Measurements from ENCODE around the gene NOD1. TPM values are rescaled to one million over a fixed set of nuclear protein-coding genes. Genes with fewer than 3 reads are reported as not detected.
A peak's percentile ranks its signal among the peaks of the same experiment; 100 is the strongest.

The NOD1 gene
- total RNA-seq, 2 experiments from 2014 or later, result 20.8 to 36.9 TPM

- peaks cover 18% of the 10 kb centered on the region for H3K36me3 Mint-ChIP-seq
- no peak for DNase-seq
- peak overlapping the region; percentile 22 for H3K27ac Mint-ChIP-seq
- no peak for ATAC-seq
- H3K4me3 Mint-ChIP-seq, result no peak overlapping the region
- CTCF ChIA-PET, result interaction anchor here (1.0 to 1.8 kb wide), 3 partner anchors 19 to 170 kb away, joined by 3 to 13 read pairs (median 4); no protein-coding TSS in a partner anchor
- peaks cover 4% of the 10 kb centered on the region for H3K4me1 Mint-ChIP-seq
- H3K9me3 Mint-ChIP-seq (ENCODE audit: low read depth), result no peaks in the 10 kb centered on the region
- H3K27me3 Mint-ChIP-seq, result no peaks in the 10 kb centered on the region
Measured at GRCh38 chr7:30446266-30446665, 32.3 kb downstream of the NOD1 start.

GRCh38 chr7:30445770-30446169, 32.8 kb downstream of the NOD1 start:
- CTCF ChIA-PET, result interaction anchor here (0.7 to 1.8 kb wide), 3 partner anchors 20 to 169 kb away, joined by 3 to 13 read pairs (median 4); no protein-coding TSS in a partner anchor
- no peaks in the 10 kb centered on the region for H3K27me3 Mint-ChIP-seq
- peak; percentile 97 for ATAC-seq

GRCh38 chr7:30437823-30438574, 40.6 kb downstream of the NOD1 start:
- H3K9me3 Mint-ChIP-seq (ENCODE audit: low read depth), result no peaks in the 10 kb centered on the region
- H3K36me3 Mint-ChIP-seq, result peaks cover 44% of the 10 kb centered on the region
- H3K4me3 Mint-ChIP-seq, result no peak overlapping the region
- H3K4me1 Mint-ChIP-seq, result no peaks in the 10 kb centered on the region
- H3K27me3 Mint-ChIP-seq, result no peaks in the 10 kb centered on the region
- no peak overlapping the region for H3K27ac Mint-ChIP-seq
- ATAC-seq, result no peak
- DNase-seq, result peak; percentile 30
- CTCF ChIA-PET, result no interaction called here

More at GRCh38 chr7:30445770-30446169, 32.8 kb downstream of the NOD1 start:
- peaks cover 18% of the 10 kb centered on the region for H3K36me3 Mint-ChIP-seq
- peak; percentile 86 for DNase-seq
- peaks cover 4% of the 10 kb centered on the region for H3K4me1 Mint-ChIP-seq
- H3K27ac Mint-ChIP-seq, result peak overlapping the region; percentile 22
- no peaks in the 10 kb centered on the region for H3K9me3 Mint-ChIP-seq (ENCODE audit: low read depth)
- H3K4me3 Mint-ChIP-seq, result no peak overlapping the region

- no peak overlapping the region for H3K4me3 Mint-ChIP-seq
- CTCF ChIA-PET, result interaction anchor here (1.0 kb wide), 1 partner anchor 84 kb away, joined by 3 read pairs; no protein-coding TSS in a partner anchor
- peaks cover 51% of the 10 kb centered on the region for H3K36me3 Mint-ChIP-seq
- DNase-seq, result no peak
- H3K27ac Mint-ChIP-seq, result no peak overlapping the region
- no peaks in the 10 kb centered on the region for H3K4me1 Mint-ChIP-seq
- H3K9me3 Mint-ChIP-seq (ENCODE audit: low read depth), result no peaks in the 10 kb centered on the region
- no peaks in the 10 kb centered on the region for H3K27me3 Mint-ChIP-seq
- ATAC-seq, result no peak
Measured at GRCh38 chr7:30436518-30436917, 42.1 kb downstream of the NOD1 start.

- no peak overlapping the region for H3K4me3 Mint-ChIP-seq
- no peaks in the 10 kb centered on the region for H3K27me3 Mint-ChIP-seq
- CTCF ChIA-PET, result interaction anchor here (1.0 kb wide), 1 partner anchor 83 kb away, joined by 3 read pairs; no protein-coding TSS in a partner anchor
- ATAC-seq (no peak), DNase-seq (peak; percentile 35)
- H3K9me3 Mint-ChIP-seq (ENCODE audit: low read depth), result no peaks in the 10 kb centered on the region
- peaks cover 4% of the 10 kb centered on the region for H3K4me1 Mint-ChIP-seq
- no peak overlapping the region for H3K27ac Mint-ChIP-seq
- H3K36me3 Mint-ChIP-seq, result peaks cover 53% of the 10 kb centered on the region
Measured at GRCh38 chr7:30436046-30436445, 42.5 kb downstream of the NOD1 start.

GRCh38 chr7:30434140-30434799, 44.3 kb downstream of the NOD1 start:
- DNase-seq (peak; percentile 38), ATAC-seq (no peak)
- Mint-ChIP-seq H3K9me3 (ENCODE audit: low read depth) (no peaks in the 10 kb centered on the region), H3K27me3 (no peaks in the 10 kb centered on the region), H3K4me1 (peaks cover 9% of the 10 kb centered on the region), H3K36me3 (peaks cover 56% of the 10 kb centered on the region), H3K4me3 (no peak overlapping the region), H3K27ac (no peak overlapping the region)
- CTCF ChIA-PET, result no interaction called here

- H3K4me3 Mint-ChIP-seq, result no peak overlapping the region
- H3K27ac Mint-ChIP-seq, result no peak overlapping the region
- peaks cover 9% of the 10 kb centered on the region for H3K4me1 Mint-ChIP-seq
- H3K9me3 Mint-ChIP-seq (ENCODE audit: low read depth), result no peaks in the 10 kb centered on the region
- CTCF ChIA-PET, result no interaction called here
- H3K27me3 Mint-ChIP-seq, result no peaks in the 10 kb centered on the region
- DNase-seq (no peak), ATAC-seq (no peak)
- H3K36me3 Mint-ChIP-seq, result peaks cover 52% of the 10 kb centered on the region
Measured at GRCh38 chr7:30433506-30433905, 45.1 kb downstream of the NOD1 start.

GRCh38 chr7:30433082-30433481, 45.5 kb downstream of the NOD1 start:
- ATAC-seq, result no peak
- Mint-ChIP-seq H3K36me3 (peaks cover 50% of the 10 kb centered on the region), H3K9me3 (ENCODE audit: low read depth) (no peaks in the 10 kb centered on the region), H3K27me3 (no peaks in the 10 kb centered on the region), H3K27ac (no peak overlapping the region), H3K4me1 (peaks cover 9% of the 10 kb centered on the region), H3K4me3 (no peak overlapping the region)
- CTCF ChIA-PET, result no interaction called here
- DNase-seq, result peak; percentile 4

- peak overlapping the region; percentile 53 for H3K27ac Mint-ChIP-seq
Measured at GRCh38 chr7:30430777-30431176, 47.8 kb downstream of the NOD1 start.

GRCh38 chr7:30430276-30430675, 48.3 kb downstream of the NOD1 start:
- CTCF ChIA-PET, result interaction anchor here (1.3 kb wide), 1 partner anchor 266 kb away, joined by 4 read pairs; no protein-coding TSS in a partner anchor
- Mint-ChIP-seq H3K4me1 (peaks cover 9% of the 10 kb centered on the region), H3K36me3 (peaks cover 54% of the 10 kb centered on the region), H3K4me3 (no peak overlapping the region), H3K9me3 (ENCODE audit: low read depth) (no peaks in the 10 kb centered on the region), H3K27ac (no peak overlapping the region), H3K27me3 (no peaks in the 10 kb centered on the region)
- ATAC-seq (no peak), DNase-seq (peak; percentile 32)

More at GRCh38 chr7:30430777-30431176, 47.8 kb downstream of the NOD1 start:
- Mint-ChIP-seq H3K4me1 (peaks cover 9% of the 10 kb centered on the region), H3K9me3 (ENCODE audit: low read depth) (no peaks in the 10 kb centered on the region), H3K36me3 (peaks cover 51% of the 10 kb centered on the region), H3K4me3 (no peak overlapping the region), H3K27me3 (no peaks in the 10 kb centered on the region)
- DNase-seq, result peak; percentile 27
- CTCF ChIA-PET, result interaction anchor here (1.3 kb wide), 1 partner anchor 267 kb away, joined by 4 read pairs; no protein-coding TSS in a partner anchor
- no peak for ATAC-seq

GRCh38 chr7:30429156-30429530, 49.4 kb downstream of the NOD1 start:
- Mint-ChIP-seq H3K9me3 (ENCODE audit: low read depth) (no peaks in the 10 kb centered on the region), H3K27me3 (no peaks in the 10 kb centered on the region), H3K36me3 (peaks cover 57% of the 10 kb centered on the region)

GRCh38 chr7:30428246-30429155, 50.1 kb downstream of the NOD1 start:
- Mint-ChIP-seq H3K4me3 (no peak overlapping the region), H3K36me3 (peaks cover 56% of the 10 kb centered on the region), H3K9me3 (ENCODE audit: low read depth) (no peaks in the 10 kb centered on the region), H3K27ac (no peak overlapping the region), H3K4me1 (peaks cover 17% of the 10 kb centered on the region), H3K27me3 (no peaks in the 10 kb centered on the region)
- no peak for ATAC-seq
- DNase-seq, result no peak
- CTCF ChIA-PET, result no interaction called here

More at GRCh38 chr7:30429156-30429530, 49.4 kb downstream of the NOD1 start:
- Mint-ChIP-seq H3K4me3 (no peak overlapping the region), H3K27ac (no peak overlapping the region), H3K4me1 (peaks cover 13% of the 10 kb centered on the region)
- DNase-seq (no peak), ATAC-seq (no peak)
- CTCF ChIA-PET, result no interaction called here

All from activated CD8-positive, alpha-beta memory T cell treated with anti-CD3 and anti-CD28 coated beads, Interleukin-2, amount 10 ng/mL, durations not matched to agents 7 days and 5 days (primary cell).